ENCODE measurements around the gene ITPR2.

DNA sequence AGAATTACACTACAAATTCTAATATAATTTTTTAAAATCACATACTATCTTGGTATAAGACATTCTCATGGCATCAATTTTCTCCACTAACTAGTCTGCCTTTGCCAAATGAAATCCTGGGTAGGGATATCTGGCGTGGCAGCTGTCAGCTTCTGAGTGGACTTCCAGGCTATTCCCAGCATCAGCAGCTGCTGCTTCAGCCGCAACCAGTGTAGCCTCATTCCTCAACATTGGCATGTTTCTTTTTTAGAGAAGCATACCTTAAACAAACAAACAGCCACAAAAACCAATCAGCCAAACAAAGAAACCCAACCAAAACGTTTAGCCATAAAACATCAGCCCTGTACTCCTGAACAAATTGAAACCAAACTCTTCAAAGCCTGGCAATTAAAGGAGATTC is 401.8 kb downstream of the ITPR2 start:
- TF ChIP-seq, protein P1, sequence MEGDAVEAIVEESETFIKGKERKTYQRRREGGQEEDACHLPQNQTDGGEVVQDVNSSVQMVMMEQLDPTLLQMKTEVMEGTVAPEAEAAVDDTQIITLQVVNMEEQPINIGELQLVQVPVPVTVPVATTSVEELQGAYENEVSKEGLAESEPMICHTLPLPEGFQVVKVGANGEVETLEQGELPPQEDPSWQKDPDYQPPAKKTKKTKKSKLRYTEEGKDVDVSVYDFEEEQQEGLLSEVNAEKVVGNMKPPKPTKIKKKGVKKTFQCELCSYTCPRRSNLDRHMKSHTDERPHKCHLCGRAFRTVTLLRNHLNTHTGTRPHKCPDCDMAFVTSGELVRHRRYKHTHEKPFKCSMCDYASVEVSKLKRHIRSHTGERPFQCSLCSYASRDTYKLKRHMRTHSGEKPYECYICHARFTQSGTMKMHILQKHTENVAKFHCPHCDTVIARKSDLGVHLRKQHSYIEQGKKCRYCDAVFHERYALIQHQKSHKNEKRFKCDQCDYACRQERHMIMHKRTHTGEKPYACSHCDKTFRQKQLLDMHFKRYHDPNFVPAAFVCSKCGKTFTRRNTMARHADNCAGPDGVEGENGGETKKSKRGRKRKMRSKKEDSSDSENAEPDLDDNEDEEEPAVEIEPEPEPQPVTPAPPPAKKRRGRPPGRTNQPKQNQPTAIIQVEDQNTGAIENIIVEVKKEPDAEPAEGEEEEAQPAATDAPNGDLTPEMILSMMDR (conservative IDR thresholded peaks at IDR 0.05; ENCODE audit: low read length), result no peak
- no peak for TF ChIP-seq EZH2phosphoT487 (IDR thresholded peaks at IDR 0.05; ENCODE audit: borderline replicate concordance)

All from Loucy (cell line).